ENCODE results near the gene CCDC81. TPM values are rescaled to one million over a fixed set of nuclear protein-coding genes. Genes with fewer than 3 reads are reported as not detected.

Gene CCDC81
- total RNA-seq, 2 donors from 2014 or later, result 33.3 to 34.0 TPM

DNA sequence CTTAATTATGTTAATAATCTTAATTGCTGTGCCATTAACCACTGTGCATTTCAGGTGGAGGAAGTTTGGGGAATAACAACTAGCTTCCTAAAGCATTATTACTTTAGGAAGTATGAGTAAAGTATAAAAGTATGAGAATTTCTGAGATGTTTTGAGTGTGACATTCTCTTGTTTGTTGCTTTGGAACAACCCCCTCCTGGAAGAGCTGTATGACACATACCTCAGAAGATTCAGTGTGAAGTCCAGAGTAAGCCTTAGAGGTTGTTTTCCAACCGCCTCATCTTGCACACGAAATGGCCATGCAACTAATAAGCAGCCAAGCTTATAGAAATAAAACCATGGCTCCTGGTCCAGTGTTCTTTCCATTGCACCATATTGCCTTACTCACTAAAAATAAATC lies 21.7 kb downstream of the CCDC81 start:
- Mint-ChIP-seq H3K27ac (no peak overlapping the region), H3K36me3 (ENCODE audit: low read depth) (peaks cover 3% of the 10 kb centered on the region), H3K4me1 (peaks cover 15% of the 10 kb centered on the region), H3K9me3 (no peaks in the 10 kb centered on the region), H3K27me3 (ENCODE audit: insufficient read depth) (no peaks in the 10 kb centered on the region), H3K4me3 (no peak overlapping the region)
- Histone ChIP-seq H3K27ac (ENCODE audit: low read depth, low read length) (no peak overlapping the region), H3K9me3 (ENCODE audit: control insufficient read depth, low read length) (peaks cover 4% of the 10 kb centered on the region), H3K4me3 (ENCODE audit: low read length) (no peak overlapping the region), H3K27me3 (ENCODE audit: control insufficient read depth, insufficient read depth, low read length, poor library complexity, severe bottlenecking) (peaks cover 12% of the 10 kb centered on the region), H3K4me1 (ENCODE audit: control insufficient read depth, insufficient read depth, low read length) (peaks cover under 1% of the 10 kb centered on the region), H3K36me3 (ENCODE audit: control insufficient read depth, insufficient read depth, low read length) (no peaks in the 10 kb centered on the region), H3K9ac (ENCODE audit: extremely low read depth, low read length, poor library complexity, severe bottlenecking) (no peak overlapping the region)
- TF ChIP-seq, protein P1, sequence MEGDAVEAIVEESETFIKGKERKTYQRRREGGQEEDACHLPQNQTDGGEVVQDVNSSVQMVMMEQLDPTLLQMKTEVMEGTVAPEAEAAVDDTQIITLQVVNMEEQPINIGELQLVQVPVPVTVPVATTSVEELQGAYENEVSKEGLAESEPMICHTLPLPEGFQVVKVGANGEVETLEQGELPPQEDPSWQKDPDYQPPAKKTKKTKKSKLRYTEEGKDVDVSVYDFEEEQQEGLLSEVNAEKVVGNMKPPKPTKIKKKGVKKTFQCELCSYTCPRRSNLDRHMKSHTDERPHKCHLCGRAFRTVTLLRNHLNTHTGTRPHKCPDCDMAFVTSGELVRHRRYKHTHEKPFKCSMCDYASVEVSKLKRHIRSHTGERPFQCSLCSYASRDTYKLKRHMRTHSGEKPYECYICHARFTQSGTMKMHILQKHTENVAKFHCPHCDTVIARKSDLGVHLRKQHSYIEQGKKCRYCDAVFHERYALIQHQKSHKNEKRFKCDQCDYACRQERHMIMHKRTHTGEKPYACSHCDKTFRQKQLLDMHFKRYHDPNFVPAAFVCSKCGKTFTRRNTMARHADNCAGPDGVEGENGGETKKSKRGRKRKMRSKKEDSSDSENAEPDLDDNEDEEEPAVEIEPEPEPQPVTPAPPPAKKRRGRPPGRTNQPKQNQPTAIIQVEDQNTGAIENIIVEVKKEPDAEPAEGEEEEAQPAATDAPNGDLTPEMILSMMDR (conservative IDR thresholded peaks at IDR 0.05), result no peak
- DNase-seq, result no peak
- 100% methylated on average over 2 of the region's 2 CpGs; no CpG with 5 or more reads in 1 of the 2 experiments for WGBS, 2 experiments (ENCODE audit: insufficient coverage in 1 of 2, insufficient read length in 1 of 2)

DNA sequence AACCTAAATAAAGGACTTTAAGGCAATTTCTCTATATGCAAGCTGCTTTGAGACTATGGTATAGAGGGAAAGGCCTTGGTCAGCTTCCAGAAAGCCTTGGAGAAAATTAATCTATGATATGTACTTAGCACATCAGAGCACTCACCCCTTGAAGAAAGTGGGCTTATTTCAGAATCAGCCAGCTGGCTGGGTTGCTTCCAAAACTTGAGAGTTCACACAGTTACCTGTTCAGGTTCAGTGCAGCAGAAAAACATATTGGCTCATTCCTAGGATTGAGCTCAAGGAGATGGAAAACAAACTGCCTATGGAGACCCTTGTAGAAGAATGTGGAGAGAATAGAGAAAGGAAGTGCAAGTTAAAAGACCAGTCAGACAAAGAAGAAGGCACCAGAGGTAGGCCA lies 22.7 kb downstream of the CCDC81 start:
- peaks cover 3% of the 10 kb centered on the region for H3K36me3 Mint-ChIP-seq (ENCODE audit: low read depth)
- H3K4me3 Mint-ChIP-seq, result no peak overlapping the region

DNA sequence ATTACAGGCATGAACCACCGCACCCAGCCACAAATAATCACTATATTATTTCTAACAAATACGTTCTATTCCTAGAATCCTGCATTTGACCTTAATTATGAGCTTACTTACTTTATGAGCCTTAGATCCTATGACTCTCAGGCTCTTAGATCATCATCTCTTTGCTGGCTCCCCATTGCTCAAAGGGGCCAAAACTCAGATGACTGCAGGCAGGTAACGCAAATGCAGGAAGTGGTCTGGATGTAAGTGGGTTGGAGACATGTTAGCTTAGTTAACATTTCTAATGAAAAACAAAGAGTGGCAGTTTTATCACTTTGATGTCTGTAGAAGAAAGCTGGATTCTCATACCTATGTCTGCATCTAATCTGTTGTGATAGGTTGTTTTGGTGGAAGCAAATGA lies 23.4 kb downstream of the CCDC81 start:
- TF ChIP-seq, protein P1 (conservative IDR thresholded peaks at IDR 0.05), result no peak
- no peak for DNase-seq
- H3K4me1 Mint-ChIP-seq, result peaks cover 15% of the 10 kb centered on the region
- no peaks in the 10 kb centered on the region for H3K27me3 Mint-ChIP-seq (ENCODE audit: insufficient read depth)
- H3K36me3 Mint-ChIP-seq (ENCODE audit: low read depth), result peaks cover 3% of the 10 kb centered on the region
- no peaks in the 10 kb centered on the region for H3K36me3 ChIP-seq (ENCODE audit: control insufficient read depth, insufficient read depth, low read length)
- no peak overlapping the region for H3K27ac Mint-ChIP-seq
- no peak overlapping the region for H3K4me3 ChIP-seq (ENCODE audit: low read length)
- H3K27ac ChIP-seq (ENCODE audit: low read depth, low read length), result no peak overlapping the region
- peaks cover 6% of the 10 kb centered on the region for H3K27me3 ChIP-seq (ENCODE audit: control insufficient read depth, insufficient read depth, low read length, poor library complexity, severe bottlenecking)
- no peaks in the 10 kb centered on the region for H3K9me3 ChIP-seq (ENCODE audit: control insufficient read depth, low read length)
- 93 to 100% methylated on average over 2 to 3 of the region's 3 CpGs for WGBS, 2 experiments (ENCODE audit: insufficient coverage in 1 of 2, insufficient read length in 1 of 2)
- H3K9me3 Mint-ChIP-seq, result no peaks in the 10 kb centered on the region
- no peak overlapping the region for H3K9ac ChIP-seq (ENCODE audit: extremely low read depth, low read length, poor library complexity, severe bottlenecking)
- H3K4me3 Mint-ChIP-seq, result no peak overlapping the region
- no peaks in the 10 kb centered on the region for H3K4me1 ChIP-seq (ENCODE audit: control insufficient read depth, insufficient read depth, low read length)

More for the DNA sequence above, 22.7 kb downstream of the CCDC81 start:
- no peaks in the 10 kb centered on the region for H3K9me3 Mint-ChIP-seq
- H3K27ac Mint-ChIP-seq, result no peak overlapping the region
- Histone ChIP-seq H3K4me3 (ENCODE audit: low read length) (no peak overlapping the region), H3K9ac (ENCODE audit: extremely low read depth, low read length, poor library complexity, severe bottlenecking) (no peak overlapping the region), H3K36me3 (ENCODE audit: control insufficient read depth, insufficient read depth, low read length) (no peaks in the 10 kb centered on the region), H3K4me1 (ENCODE audit: control insufficient read depth, insufficient read depth, low read length) (no peaks in the 10 kb centered on the region), H3K27ac (ENCODE audit: low read depth, low read length) (no peak overlapping the region), H3K9me3 (ENCODE audit: control insufficient read depth, low read length) (no peaks in the 10 kb centered on the region), H3K27me3 (ENCODE audit: control insufficient read depth, insufficient read depth, low read length, poor library complexity, severe bottlenecking) (peaks cover 10% of the 10 kb centered on the region)
- DNase-seq, result no peak
- TF ChIP-seq, protein P1 (conservative IDR thresholded peaks at IDR 0.05), result no peak
- peaks cover 15% of the 10 kb centered on the region for H3K4me1 Mint-ChIP-seq
- H3K27me3 Mint-ChIP-seq (ENCODE audit: insufficient read depth), result no peaks in the 10 kb centered on the region
